ENCODE data around the gene PEX11B.
A peak's percentile ranks its signal among the peaks of the same experiment; 100 is the strongest.

The PEX11B gene

GRCh38 chr1:145964328-145965118, 46.0 kb upstream of the PEX11B start, which contains the start of the genes ANKRD34A and POLR3GL (continued):
- TF ChIP-seq ZSCAN16 (tag by site-specific recombination; IDR thresholded peaks at IDR 0.05), result no peak
- TF ChIP-seq ZNF266 (tag by site-specific recombination; IDR thresholded peaks at IDR 0.05; ENCODE audit: low read depth), result no peak
- no peak for TF ChIP-seq ZNF785 (tag by site-specific recombination; IDR thresholded peaks at IDR 0.05)
- TF ChIP-seq BCL11A (tag by site-specific recombination; IDR thresholded peaks at IDR 0.05; ENCODE audit: low read depth), result no peak
- no peak for TF ChIP-seq ZNF558 (tag by site-specific recombination; IDR thresholded peaks at IDR 0.05)
- no peak for TF ChIP-seq ZNF311 (tag by site-specific recombination; IDR thresholded peaks at IDR 0.05; ENCODE audit: borderline replicate concordance)
- TF ChIP-seq ZNF223 (tag by site-specific recombination; IDR thresholded peaks at IDR 0.05), result no peak
- TF ChIP-seq ZNF514 (tag by site-specific recombination; IDR thresholded peaks at IDR 0.05), result no peak
- no peak for TF ChIP-seq HOXA7 (CRISPR knock-in tag; IDR thresholded peaks at IDR 0.05; ENCODE audit: borderline replicate concordance)
- TF ChIP-seq ZBTB7A (tag by site-specific recombination; IDR thresholded peaks at IDR 0.05; ENCODE audit: low read depth), result no peak
- TF ChIP-seq ZNF214 (tag by site-specific recombination; IDR thresholded peaks at IDR 0.05; ENCODE audit: borderline replicate concordance), result no peak
- peak; percentile 75 for TF ChIP-seq PRDM4 (tag by site-specific recombination; IDR thresholded peaks at IDR 0.05)
- TF ChIP-seq MEIS1 (CRISPR knock-in tag; IDR thresholded peaks at IDR 0.05; ENCODE audit: borderline replicate concordance), result no peak
- no peak for TF ChIP-seq TSHZ1 (tag by site-specific recombination; IDR thresholded peaks at IDR 0.05; ENCODE audit: borderline replicate concordance)
- TF ChIP-seq ZNF23 (tag by site-specific recombination; IDR thresholded peaks at IDR 0.05; ENCODE audit: borderline replicate concordance), result no peak
- TF ChIP-seq ZNF274 (IDR thresholded peaks at IDR 0.05; ENCODE audit: low read length), result no peak
- no peak for TF ChIP-seq ZNF274 (tag by site-specific recombination; IDR thresholded peaks at IDR 0.05; ENCODE audit: borderline replicate concordance)
- no peak for TF ChIP-seq ZSCAN30 (tag by site-specific recombination; IDR thresholded peaks at IDR 0.05)
- TF ChIP-seq FEZF1 (tag by site-specific recombination; IDR thresholded peaks at IDR 0.05), result peak; percentile 25; the same call in 1 of the 2 replicates
- 0 out of 2 replicates have a peak, but pooled peaks have one; percentile 29 for TF ChIP-seq GLIS2 (tag by site-specific recombination; IDR thresholded peaks at IDR 0.05)
- TF ChIP-seq ZNF48 (tag by site-specific recombination; IDR thresholded peaks at IDR 0.05), result no peak
- no peak for TF ChIP-seq ZNF157 (tag by site-specific recombination; IDR thresholded peaks at IDR 0.05)
- TF ChIP-seq ZNF660 (tag by site-specific recombination; IDR thresholded peaks at IDR 0.05), result 0 out of 2 replicates have a peak, but pooled peaks have one; percentile 38
- TF ChIP-seq ZNF398 (tag by site-specific recombination; IDR thresholded peaks at IDR 0.05), result no peak
- peak; percentile 22; the same call in 1 of the 2 replicates for TF ChIP-seq ZXDB (tag by site-specific recombination; IDR thresholded peaks at IDR 0.05)
- no peak for TF ChIP-seq ZNF843 (tag by site-specific recombination; IDR thresholded peaks at IDR 0.05)
- TF ChIP-seq ZNF791 (tag by site-specific recombination; IDR thresholded peaks at IDR 0.05), result no peak
- TF ChIP-seq ZNF623 (tag by site-specific recombination; IDR thresholded peaks at IDR 0.05), result no peak
- TF ChIP-seq ZNF221 (tag by site-specific recombination; IDR thresholded peaks at IDR 0.05; ENCODE audit: borderline replicate concordance), result no peak
- TF ChIP-seq ZNF335 (tag by site-specific recombination; conservative IDR thresholded peaks at IDR 0.05), result peak; percentile 74
- no peak for TF ChIP-seq ZNF175 (tag by site-specific recombination; IDR thresholded peaks at IDR 0.05)
- TF ChIP-seq ZNF837 (tag by site-specific recombination; IDR thresholded peaks at IDR 0.05), result no peak
- no peak for TF ChIP-seq BCL11B (tag by site-specific recombination; IDR thresholded peaks at IDR 0.05; ENCODE audit: low read depth)

Data from HEK293 (cell line).